ENCODE measurements around the gene POGK. TPM values are rescaled to one million over a fixed set of nuclear protein-coding genes. Genes with fewer than 3 reads are reported as not detected.

The POGK gene
- total and polyA plus RNA-seq, 2 experiments from 2014 or later: 10.9 to 31.4 TPM

GRCh38 chr1:166858726-166859419 is 19.6 kb downstream of the POGK start:
- Mint-ChIP-seq H3K27ac (no peak overlapping the region; the same call in 1 of the 2 replicates), H3K27me3 (ENCODE audit: insufficient read depth, low read depth, poor library complexity) (peaks cover 5% of the 10 kb centered on the region), H3K36me3 (ENCODE audit: low read depth) (peaks cover 65% of the 10 kb centered on the region), H3K9me3 (no peaks in the 10 kb centered on the region), H3K4me3 (no peak overlapping the region), H3K4me1 (peaks cover 32% of the 10 kb centered on the region)
- Histone ChIP-seq H3K27ac (ENCODE audit: low read depth) (no peak overlapping the region), H3K4me3 (no peak overlapping the region), H3K4me1 (ENCODE audit: insufficient read depth) (peaks cover 8% of the 10 kb centered on the region), H2AFZ (no peak overlapping the region), H3K79me2 (replicated peaks; ENCODE audit: insufficient read depth) (0 out of 2 replicates have a peak, but pooled peaks cover 5% of the 10 kb centered on the region), H3K9me2 (ENCODE audit: insufficient read depth) (no peaks in the 10 kb centered on the region), H3F3A (replicated peaks; ENCODE audit: low read depth) (no peaks in the 10 kb centered on the region), H3K27me3 (ENCODE audit: insufficient read depth) (no peaks in the 10 kb centered on the region), H4K20me1 (replicated peaks; ENCODE audit: insufficient read depth) (peaks cover 20% of the 10 kb centered on the region), H3K36me3 (ENCODE audit: insufficient read depth) (peaks cover 27% of the 10 kb centered on the region), H3K4me2 (no peak overlapping the region)
- no peak for TF ChIP-seq ZNF331 (CRISPR knock-in tag; IDR thresholded peaks at IDR 0.05; ENCODE audit: low read depth)
- TF ChIP-seq STAT1 (IDR thresholded peaks at IDR 0.05; ENCODE audit: unreplicated experiment): no peak
- TF ChIP-seq EZH2phosphoT487 (IDR thresholded peaks at IDR 0.05; ENCODE audit: unreplicated experiment): no peak
- no peak for TF ChIP-seq REST (IDR thresholded peaks at IDR 0.05; ENCODE audit: unreplicated experiment)
- no peak for TF ChIP-seq NANOG (IDR thresholded peaks at IDR 0.05; ENCODE audit: borderline replicate concordance)
- TF ChIP-seq POLR2AphosphoS5 (IDR thresholded peaks at IDR 0.05; ENCODE audit: low read depth): no peak
- TF ChIP-seq CREB1 (CRISPR knock-in tag; IDR thresholded peaks at IDR 0.05; ENCODE audit: low read depth): no peak
- TF ChIP-seq, protein P1, sequence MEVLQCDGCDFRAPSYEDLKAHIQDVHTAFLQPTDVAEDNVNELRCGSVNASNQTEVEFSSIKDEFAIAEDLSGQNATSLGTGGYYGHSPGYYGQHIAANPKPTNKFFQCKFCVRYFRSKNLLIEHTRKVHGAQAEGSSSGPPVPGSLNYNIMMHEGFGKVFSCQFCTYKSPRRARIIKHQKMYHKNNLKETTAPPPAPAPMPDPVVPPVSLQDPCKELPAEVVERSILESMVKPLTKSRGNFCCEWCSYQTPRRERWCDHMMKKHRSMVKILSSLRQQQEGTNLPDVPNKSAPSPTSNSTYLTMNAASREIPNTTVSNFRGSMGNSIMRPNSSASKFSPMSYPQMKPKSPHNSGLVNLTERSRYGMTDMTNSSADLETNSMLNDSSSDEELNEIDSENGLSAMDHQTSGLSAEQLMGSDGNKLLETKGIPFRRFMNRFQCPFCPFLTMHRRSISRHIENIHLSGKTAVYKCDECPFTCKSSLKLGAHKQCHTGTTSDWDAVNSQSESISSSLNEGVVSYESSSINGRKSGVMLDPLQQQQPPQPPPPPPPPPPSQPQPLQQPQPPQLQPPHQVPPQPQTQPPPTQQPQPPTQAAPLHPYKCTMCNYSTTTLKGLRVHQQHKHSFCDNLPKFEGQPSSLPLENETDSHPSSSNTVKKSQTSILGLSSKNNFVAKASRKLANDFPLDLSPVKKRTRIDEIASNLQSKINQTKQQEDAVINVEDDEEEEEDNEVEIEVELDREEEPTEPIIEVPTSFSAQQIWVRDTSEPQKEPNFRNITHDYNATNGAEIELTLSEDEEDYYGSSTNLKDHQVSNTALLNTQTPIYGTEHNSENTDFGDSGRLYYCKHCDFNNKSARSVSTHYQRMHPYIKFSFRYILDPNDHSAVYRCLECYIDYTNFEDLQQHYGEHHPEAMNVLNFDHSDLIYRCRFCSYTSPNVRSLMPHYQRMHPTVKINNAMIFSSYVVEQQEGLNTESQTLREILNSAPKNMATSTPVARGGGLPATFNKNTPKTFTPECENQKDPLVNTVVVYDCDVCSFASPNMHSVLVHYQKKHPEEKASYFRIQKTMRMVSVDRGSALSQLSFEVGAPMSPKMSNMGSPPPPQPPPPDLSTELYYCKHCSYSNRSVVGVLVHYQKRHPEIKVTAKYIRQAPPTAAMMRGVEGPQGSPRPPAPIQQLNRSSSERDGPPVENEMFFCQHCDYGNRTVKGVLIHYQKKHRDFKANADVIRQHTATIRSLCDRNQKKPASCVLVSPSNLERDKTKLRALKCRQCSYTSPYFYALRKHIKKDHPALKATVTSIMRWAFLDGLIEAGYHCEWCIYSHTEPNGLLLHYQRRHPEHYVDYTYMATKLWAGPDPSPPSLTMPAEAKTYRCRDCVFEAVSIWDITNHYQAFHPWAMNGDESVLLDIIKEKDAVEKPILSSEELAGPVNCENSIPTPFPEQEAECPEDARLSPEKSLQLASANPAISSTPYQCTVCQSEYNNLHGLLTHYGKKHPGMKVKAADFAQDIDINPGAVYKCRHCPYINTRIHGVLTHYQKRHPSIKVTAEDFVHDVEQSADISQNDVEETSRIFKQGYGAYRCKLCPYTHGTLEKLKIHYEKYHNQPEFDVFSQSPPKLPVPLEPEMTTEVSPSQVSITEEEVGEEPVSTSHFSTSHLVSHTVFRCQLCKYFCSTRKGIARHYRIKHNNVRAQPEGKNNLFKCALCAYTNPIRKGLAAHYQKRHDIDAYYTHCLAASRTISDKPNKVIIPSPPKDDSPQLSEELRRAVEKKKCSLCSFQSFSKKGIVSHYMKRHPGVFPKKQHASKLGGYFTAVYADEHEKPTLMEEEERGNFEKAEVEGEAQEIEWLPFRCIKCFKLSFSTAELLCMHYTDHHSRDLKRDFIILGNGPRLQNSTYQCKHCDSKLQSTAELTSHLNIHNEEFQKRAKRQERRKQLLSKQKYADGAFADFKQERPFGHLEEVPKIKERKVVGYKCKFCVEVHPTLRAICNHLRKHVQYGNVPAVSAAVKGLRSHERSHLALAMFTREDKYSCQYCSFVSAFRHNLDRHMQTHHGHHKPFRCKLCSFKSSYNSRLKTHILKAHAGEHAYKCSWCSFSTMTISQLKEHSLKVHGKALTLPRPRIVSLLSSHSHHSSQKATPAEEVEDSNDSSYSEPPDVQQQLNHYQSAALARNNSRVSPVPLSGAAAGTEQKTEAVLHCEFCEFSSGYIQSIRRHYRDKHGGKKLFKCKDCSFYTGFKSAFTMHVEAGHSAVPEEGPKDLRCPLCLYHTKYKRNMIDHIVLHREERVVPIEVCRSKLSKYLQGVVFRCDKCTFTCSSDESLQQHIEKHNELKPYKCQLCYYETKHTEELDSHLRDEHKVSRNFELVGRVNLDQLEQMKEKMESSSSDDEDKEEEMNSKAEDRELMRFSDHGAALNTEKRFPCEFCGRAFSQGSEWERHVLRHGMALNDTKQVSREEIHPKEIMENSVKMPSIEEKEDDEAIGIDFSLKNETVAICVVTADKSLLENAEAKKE (CRISPR knock-in tag; IDR thresholded peaks at IDR 0.05): no peak
- no peak for TF ChIP-seq JUNB (IDR thresholded peaks at IDR 0.05; ENCODE audit: unreplicated experiment)
- ATAC-seq: no peak; the same call in 1 of the 3 replicates
- no peak for DNase-seq (ENCODE audit: low spot score)
